Measurements from ENCODE around the gene COL4A2. TPM values are rescaled to one million over a fixed set of nuclear protein-coding genes. Genes with fewer than 3 reads are reported as not detected.
A peak's percentile ranks its signal among the peaks of the same experiment; 100 is the strongest.

Gene COL4A2
- total RNA-seq, 1 donor from 2014 or later, result 417 TPM

DNA sequence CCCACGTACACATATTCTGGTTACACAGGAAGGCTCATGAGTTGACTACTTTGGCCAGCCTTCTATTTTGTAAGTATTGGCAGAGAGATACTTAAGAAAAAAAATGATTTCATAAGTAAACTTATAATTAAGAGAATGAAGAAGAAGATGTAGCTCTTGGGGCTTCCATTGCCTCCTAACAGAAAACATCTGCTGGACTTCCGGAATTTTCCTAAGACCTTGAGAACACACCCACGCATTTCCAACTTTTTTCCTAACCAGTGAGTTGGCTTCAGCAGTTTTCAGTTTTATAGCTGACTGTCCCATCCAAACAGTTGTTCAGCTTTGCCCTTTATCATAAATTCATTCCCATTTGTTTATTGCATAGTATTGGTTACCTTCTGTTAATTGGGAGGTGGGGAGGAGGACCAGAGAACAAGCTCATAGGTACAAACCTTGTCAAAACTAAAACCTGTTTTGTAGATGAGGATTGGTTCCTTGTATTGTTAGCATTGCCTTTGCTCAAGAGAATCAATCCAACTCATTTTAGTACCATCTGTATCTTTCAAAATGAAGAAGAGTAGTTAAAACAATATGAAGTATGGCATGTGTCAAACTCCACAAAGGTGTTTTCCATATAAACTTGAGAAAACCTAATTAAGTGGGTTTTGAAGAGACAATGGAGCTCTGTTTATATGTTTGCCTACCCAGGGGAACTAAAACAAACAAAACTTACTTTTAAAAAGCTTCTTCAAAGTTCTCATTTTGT, 93.9 kb downstream of the COL4A2 start:
- ATAC-seq (peak; percentile 18), DNase-seq (ENCODE audit: low spot score) (no peak)
- intact Hi-C loops (cut with DNase I), result no loop called here

GRCh38 chr13:110402299-110403069, 95.4 kb downstream of the COL4A2 start:
- no peak for DNase-seq (ENCODE audit: low spot score)
- intact Hi-C loops (cut with DNase I), result no loop called here
- no peak for ATAC-seq

DNA sequence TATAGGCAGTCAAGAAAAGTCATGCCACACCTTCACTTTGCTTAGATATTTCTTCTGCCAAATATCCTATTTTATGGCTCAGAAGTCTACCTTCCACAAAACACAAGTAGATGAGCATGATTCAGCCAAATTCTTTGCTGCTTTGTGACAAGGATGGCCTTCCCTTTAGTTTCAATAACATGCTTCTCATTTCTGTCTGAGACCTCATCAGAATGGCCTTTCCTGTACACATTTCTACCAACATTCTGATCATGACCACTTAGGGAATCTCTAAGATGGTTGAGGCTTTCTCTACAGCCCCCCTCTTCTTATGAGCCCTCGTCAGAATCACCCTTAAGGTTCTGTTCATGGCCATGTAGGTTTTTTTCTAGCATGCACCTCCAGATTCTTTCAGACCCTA, 96.2 kb downstream of the COL4A2 start:
- ATAC-seq, result no peak
- intact Hi-C loops (cut with DNase I), result no loop called here
- DNase-seq (ENCODE audit: low spot score), result no peak

GRCh38 chr13:110403721-110404120, 96.6 kb downstream of the COL4A2 start:
- intact Hi-C loops (cut with DNase I), result no loop called here
- no peak for DNase-seq (ENCODE audit: low spot score)
- no peak for ATAC-seq

- intact Hi-C loops (cut with DNase I), result no loop called here
- no peak for DNase-seq (ENCODE audit: low spot score)
- no peak for ATAC-seq
These were observed 97.2 kb downstream of the COL4A2 start for GRCh38 chr13:110404321-110404720.

GRCh38 chr13:110405597-110406450, 98.7 kb downstream of the COL4A2 start:
- no peak for ATAC-seq
- DNase-seq (ENCODE audit: low spot score), result no peak
- intact Hi-C loops (cut with DNase I), result no loop called here

GRCh38 chr13:110407021-110407420, 99.9 kb downstream of the COL4A2 start:
- intact Hi-C loops (cut with DNase I), result no loop called here
- no peak for ATAC-seq
- no peak for DNase-seq (ENCODE audit: low spot score)

- ATAC-seq, result no peak
- DNase-seq (ENCODE audit: low spot score), result no peak
- intact Hi-C loops (cut with DNase I), result no loop called here
These were observed 100.4 kb downstream of the COL4A2 start for GRCh38 chr13:110407531-110407930.

DNA sequence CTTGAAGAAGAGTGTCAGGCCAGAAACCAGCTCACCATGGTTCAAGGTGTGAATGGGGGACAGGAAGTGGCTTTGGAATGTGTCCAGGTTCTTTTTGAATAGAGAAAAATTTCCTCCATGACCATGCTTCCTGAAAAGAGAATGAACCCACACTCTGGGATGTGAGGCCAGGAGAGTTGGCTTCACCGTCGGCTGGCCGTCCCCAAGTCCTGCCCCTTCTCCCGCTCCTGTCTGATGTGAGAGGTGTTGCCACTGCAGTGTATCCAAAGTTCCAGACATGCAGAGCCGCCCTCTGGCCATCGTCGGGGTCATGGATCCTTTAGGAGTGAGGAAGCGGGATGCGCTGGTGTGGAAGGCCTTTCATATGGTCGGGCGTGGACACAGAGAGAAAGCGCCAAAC, 101.2 kb downstream of the COL4A2 start:
- DNase-seq (ENCODE audit: low spot score), result no peak
- intact Hi-C loops (cut with DNase I), result no loop called here
- ATAC-seq, result no peak

DNA sequence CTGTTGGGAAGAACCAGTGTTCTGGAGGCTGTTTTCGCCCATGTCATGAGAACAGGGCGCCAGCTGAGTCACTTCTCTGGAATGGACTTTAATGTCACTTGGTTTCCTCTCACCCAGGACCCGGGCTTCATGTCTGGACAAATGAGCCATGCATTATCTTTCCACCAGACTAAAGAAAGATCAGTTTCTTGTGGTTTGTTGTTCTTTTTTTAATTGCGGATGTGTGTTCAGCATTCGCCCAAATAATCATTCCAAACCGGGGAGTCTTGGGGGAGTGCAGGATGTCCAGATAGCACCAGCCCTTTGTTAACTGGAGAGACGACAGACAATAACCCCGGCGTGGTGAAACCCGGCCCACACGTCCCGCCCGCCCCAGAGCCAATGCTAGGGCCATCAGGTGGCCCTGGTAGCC, 102.5 kb downstream of the COL4A2 start:
- DNase-seq (ENCODE audit: low spot score) (no peak), ATAC-seq (no peak)
- intact Hi-C loops (cut with DNase I), result no loop called here

DNA sequence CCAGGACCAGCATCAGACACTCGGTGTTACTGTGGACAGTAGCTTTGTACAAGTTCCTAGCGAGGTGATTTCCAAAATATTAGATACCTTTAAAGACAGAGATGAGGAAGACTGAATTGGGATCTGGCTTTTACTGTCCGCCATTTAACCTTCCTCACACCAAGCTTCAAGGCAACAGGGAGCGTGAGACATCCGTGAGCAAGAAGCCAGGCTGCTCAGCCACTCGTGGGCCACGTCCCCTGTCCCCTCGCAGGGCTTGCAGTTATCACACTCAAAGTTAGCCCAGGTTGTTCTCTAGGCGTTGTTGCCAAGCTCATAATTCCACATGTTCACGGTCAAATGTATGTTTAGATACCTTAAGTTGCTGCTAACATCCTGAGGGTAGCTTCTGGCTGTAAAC, 102.9 kb downstream of the COL4A2 start:
- no peak for ATAC-seq
- intact Hi-C loops (cut with DNase I), result loop anchor here (1.0 to 10.0 kb wide), 2 partner anchors 28 to 185 kb away; no protein-coding TSS in a partner anchor
- no peak for DNase-seq (ENCODE audit: low spot score)

GRCh38 chr13:110410936-110411687, 104.0 kb downstream of the COL4A2 start:
- ATAC-seq, result no peak
- DNase-seq (ENCODE audit: low spot score), result no peak
- intact Hi-C loops (cut with DNase I), result loop anchor here (1.0 to 10.0 kb wide), 3 partner anchors 20 to 186 kb away; no protein-coding TSS in a partner anchor

DNA sequence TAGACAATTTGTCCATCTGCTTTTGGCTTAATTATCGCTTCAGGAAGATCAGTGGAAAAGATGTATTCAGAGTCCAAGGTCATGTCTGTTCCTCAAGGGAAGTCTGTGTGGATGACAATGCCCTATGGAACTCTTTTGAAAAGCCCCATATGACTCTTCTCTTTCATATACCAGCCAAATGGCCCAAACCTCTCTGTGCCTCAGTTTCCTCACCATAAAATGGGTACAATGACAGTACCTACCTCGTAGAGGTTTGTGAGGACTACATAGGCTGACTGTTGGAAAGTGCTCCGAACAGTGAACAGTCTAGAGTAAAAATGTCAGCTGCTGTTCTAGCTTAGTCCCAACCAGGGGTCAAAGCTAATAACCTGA, 104.6 kb downstream of the COL4A2 start:
- intact Hi-C loops (cut with DNase I), result loop anchor here (1.0 to 10.0 kb wide), 2 partner anchors 20 to 187 kb away; no protein-coding TSS in a partner anchor
- ATAC-seq (no peak), DNase-seq (ENCODE audit: low spot score) (no peak)

- intact Hi-C loops (cut with DNase I), result loop anchor here (10.0 kb wide), 1 partner anchor 188 kb away; no protein-coding TSS in a partner anchor
- peak; percentile 91 for DNase-seq (ENCODE audit: low spot score)
- ATAC-seq, result peak; percentile 94
These were observed 105.2 kb downstream of the COL4A2 start for GRCh38 chr13:110412132-110412914.

DNA sequence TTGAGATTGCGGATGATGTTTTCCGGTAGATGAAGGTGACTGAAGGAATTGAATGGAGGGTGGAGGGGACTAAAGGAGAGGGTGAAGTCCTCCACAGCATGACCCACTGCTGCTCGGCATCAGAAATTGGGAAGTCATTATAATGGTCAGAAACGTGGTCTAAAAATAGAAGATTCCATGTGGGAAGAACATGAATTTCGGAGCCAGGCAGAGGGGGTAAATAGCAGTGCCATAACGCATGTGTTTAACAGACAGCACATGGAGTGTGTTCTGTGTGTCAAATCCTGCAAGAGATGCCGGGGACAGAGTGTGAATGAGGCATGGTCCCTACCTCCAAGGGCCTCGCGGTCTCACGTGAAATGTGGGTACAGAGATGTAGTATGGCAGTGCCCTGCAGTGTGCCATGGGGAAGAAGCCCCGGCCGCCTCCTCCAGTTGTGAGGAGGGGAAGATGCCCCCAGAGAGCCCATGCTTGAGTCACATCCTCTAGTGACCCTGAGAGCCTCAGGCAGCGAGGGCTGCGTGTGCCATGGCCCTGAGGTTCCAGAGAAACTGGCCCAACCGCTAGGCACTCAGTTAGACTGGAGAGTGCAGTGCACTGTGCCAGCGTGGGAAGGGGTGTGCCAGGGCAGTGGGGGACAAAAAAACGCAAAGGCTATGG, 106.1 kb downstream of the COL4A2 start:
- DNase-seq (ENCODE audit: low spot score) (no peak), ATAC-seq (no peak)
- intact Hi-C loops (cut with DNase I), result loop anchor here (10.0 kb wide), 1 partner anchor 188 kb away; no protein-coding TSS in a partner anchor

DNA sequence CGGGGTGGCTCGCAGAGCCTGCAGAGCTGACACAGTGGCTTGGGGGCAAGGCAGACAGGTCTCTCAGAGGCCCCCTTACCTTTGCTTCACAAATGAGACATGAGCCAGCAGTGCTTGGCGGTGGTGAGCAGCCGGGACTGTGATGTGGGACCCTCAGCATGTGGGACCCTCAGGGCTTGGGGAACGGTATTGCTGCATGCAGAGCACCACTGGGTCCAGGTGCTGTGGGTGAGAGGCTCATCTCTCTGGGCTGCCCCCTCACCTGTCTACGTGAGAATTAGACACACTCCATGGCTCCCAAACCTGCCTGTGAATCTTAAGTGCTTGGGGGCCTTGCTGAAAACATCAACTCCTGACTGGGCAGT, 106.6 kb downstream of the COL4A2 start:
- intact Hi-C loops (cut with DNase I), result loop anchor here (10.0 kb wide), 1 partner anchor 189 kb away; no protein-coding TSS in a partner anchor
- ATAC-seq, result no peak
- no peak for DNase-seq (ENCODE audit: low spot score)

DNA sequence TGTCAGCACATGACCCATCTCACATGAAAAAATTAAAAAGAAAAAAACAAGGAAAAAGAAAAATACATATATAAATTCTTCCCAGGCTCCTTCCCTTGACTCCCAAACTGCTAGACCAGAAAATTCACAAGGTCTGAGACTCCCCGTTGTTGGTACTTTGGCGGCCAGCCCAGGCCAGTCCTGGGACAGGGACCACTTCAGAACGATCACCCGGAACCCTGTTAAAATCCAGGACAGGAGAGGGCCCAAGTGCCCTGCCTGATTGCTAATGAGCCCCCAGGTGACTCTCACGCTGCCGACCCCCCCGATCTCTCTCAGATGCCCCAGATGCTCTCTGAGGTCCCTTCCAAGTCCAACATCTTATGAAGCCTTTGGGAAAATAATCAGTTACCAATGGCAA, 107.2 kb downstream of the COL4A2 start:
- ATAC-seq (no peak), DNase-seq (ENCODE audit: low spot score) (no peak)
- intact Hi-C loops (cut with DNase I), result loop anchor here (10.0 kb wide), 1 partner anchor 189 kb away; no protein-coding TSS in a partner anchor

All from sciatic nerve (tissue), 2 donors.